HCT116 (cell line): ENCODE data around the gene HSPG2. TPM values are rescaled to one million over a fixed set of nuclear protein-coding genes. Genes with fewer than 3 reads are reported as not detected.

Experiments
- ATAC-seq: fragments of 200-7000 bp; cut with Tn5 transposase; 2 replicates; pipeline ENCODE4 v1.9.1; 2020; ENCODE audit warnings: mild to moderate bottlenecking, moderate library complexity
- BruUV-seq: library from RNA; stranded (reverse); fragments of 400-500 nt; replicated peaks from 2 replicates; lab custom pipeline; 2021; lab: Mats Ljungman, UMichigan
- CTCF ChIA-PET: fragments of 300-600 bp; sonication (Branson Sonifier 250); formaldehyde crosslinking; loops from one replicate; lab custom pipeline; 2021; ENCODE audit warnings: antibody characterized with exemption; lab: Charles Lee
- POLR2A ChIA-PET: fragments of 300-600, 350-600 bp; sonication (Branson Sonifier 250); formaldehyde crosslinking; loops from one replicate; lab custom pipeline; 2021; ENCODE audit warnings: antibody characterized with exemption; lab: Charles Lee
- RAD21 ChIA-PET, 2 experiments: fragments of 300-600 bp; sonication (Branson Sonifier 250); formaldehyde crosslinking; loops; one replicate each; lab custom pipeline; 2023; ENCODE audit warnings: low total read pairs in 2 of 2; ENCODE audit not compliant: uncharacterized antibody in 2 of 2, unreplicated experiment in 2 of 2, low non-redundant PET in 1 of 2; lab: Charles Lee
- DNase-seq: peaks from one replicate; pipeline ENCODE4 v3.0.0-alpha.2; 2010; ENCODE audit warnings: low read depth, low spot score
- H2AFZ ChIP-seq: fragments of 200-600 bp; shearing (Covaris generic), sonication (generic); 2 replicates; pipeline ENCODE4 v1.6.1; 2017; ENCODE audit warnings: low read depth, mixed run types, mixed read lengths, antibody characterized with exemption, low read length; ENCODE audit not compliant: poor library complexity, severe bottlenecking
- H3K27ac ChIP-seq: 2 replicates; pipeline ENCODE4 v1.5.1; 2012; ENCODE audit warnings: low read depth, low read length
- H3K27me3 ChIP-seq: fragments of 200-600 bp; sonication (generic); 2 replicates; pipeline ENCODE4 v1.6.1; 2016; ENCODE audit warnings: mixed run types, low read length, mixed read lengths; ENCODE audit not compliant: insufficient read depth
- H3K36me3 ChIP-seq, 2 experiments: fragments of 200-500 bp in 1 of 2; fragments of 200-600 bp in 1 of 2; sonication (Bioruptor generic) in 1 of 2; sonication (generic) in 1 of 2; 2 replicates each; pipeline versions ENCODE4 v1.5.1 to v1.6.1; 2014 to 2016; ENCODE audit warnings: low read length in 2 of 2, inconsistent platforms in 1 of 2, mixed read lengths in 1 of 2, mixed run types in 1 of 2; ENCODE audit not compliant: insufficient read depth in 2 of 2, control insufficient read depth in 1 of 2
- H3K4me1 ChIP-seq, 2 experiments: fragments of 200-600 bp in 1 of 2; sonication (generic) in 1 of 2; 2 replicates each; pipeline versions ENCODE4 v1.5.1 to v1.6.1; 2012 to 2017; ENCODE audit warnings: low read length in 2 of 2, inconsistent platforms in 1 of 2, mild to moderate bottlenecking in 1 of 2, mixed read lengths in 1 of 2, mixed run types in 1 of 2, moderate library complexity in 1 of 2; ENCODE audit not compliant: insufficient read depth in 2 of 2, control insufficient read depth in 1 of 2
- H3K4me2 ChIP-seq: fragments of 200-600 bp; sonication (generic); 2 replicates; pipeline ENCODE4 v1.6.1; 2017; ENCODE audit warnings: mixed run types, low read length, mixed read lengths
- H3K4me3 ChIP-seq, 2 experiments: fragments of 200-600 bp in 1 of 2; sonication (generic) in 1 of 2; replicated peaks in 1 of 2; 2 replicates each; pipeline ENCODE4 v1.5.1; 2011 to 2016; ENCODE audit warnings: low read length in 2 of 2, control low read depth in 1 of 2, low read depth in 1 of 2, mild to moderate bottlenecking in 1 of 2, mixed read lengths in 1 of 2, mixed run types in 1 of 2
- H3K79me2 ChIP-seq: fragments of 200-600 bp; sonication (generic); 2 replicates; pipeline ENCODE4 v1.6.1; 2017; ENCODE audit warnings: mild to moderate bottlenecking, mixed run types, low read length, moderate library complexity, mixed read lengths; ENCODE audit not compliant: insufficient read depth
- H3K9ac ChIP-seq: fragments of 200-600 bp; sonication (generic); 2 replicates; pipeline ENCODE4 v1.6.1; 2016; ENCODE audit warnings: low read length, mixed read lengths
- H3K9me2 ChIP-seq: fragments of 200-600 bp; sonication (generic), shearing (Covaris generic); 2 replicates; pipeline ENCODE4 v1.6.1; 2017; ENCODE audit warnings: mixed run types, mild to moderate bottlenecking, moderate library complexity; ENCODE audit not compliant: insufficient read depth
- H3K9me3 ChIP-seq, 2 experiments: fragments of 200-500 bp in 1 of 2; fragments of 200-600 bp in 1 of 2; sonication (Bioruptor generic) in 1 of 2; sonication (generic) in 1 of 2; 2 replicates each; pipeline ENCODE4 v1.6.1; 2014 to 2017; ENCODE audit warnings: low read length in 2 of 2, mixed read lengths in 2 of 2, inconsistent platforms in 1 of 2, low read depth in 1 of 2, mild to moderate bottlenecking in 1 of 2, mixed run types in 1 of 2, moderate library complexity in 1 of 2; ENCODE audit not compliant: control insufficient read depth in 1 of 2, insufficient read depth in 1 of 2
- H4K20me1 ChIP-seq: fragments of 200-600 bp; sonication (generic), shearing (Covaris generic); 2 replicates; pipeline ENCODE4 v1.6.1; 2017; ENCODE audit warnings: mixed run types, mild to moderate bottlenecking, moderate library complexity; ENCODE audit not compliant: insufficient read depth
- ATF3 ChIP-seq: IDR thresholded peaks from 2 replicates; pipeline ENCODE4 v1.6.1; 2012
- CBX3 ChIP-seq: IDR thresholded peaks from 2 replicates; pipeline ENCODE4 v1.6.1; 2012; ENCODE audit warnings: low read depth
- CTCF ChIP-seq, 3 experiments: fragments of 200-600 bp in 1 of 3; sonication (generic) in 1 of 3; IDR thresholded peaks in 2 of 3; conservative IDR thresholded peaks in 1 of 3; 2 replicates each; pipeline ENCODE4 v1.5.1; 2012 to 2017; ENCODE audit warnings: low read depth in 2 of 3, low read length in 2 of 3, antibody characterized with exemption in 1 of 3, borderline replicate concordance in 1 of 3, control low read depth in 1 of 3, mild to moderate bottlenecking in 1 of 3, mixed read lengths in 1 of 3, mixed run types in 1 of 3, moderate library complexity in 1 of 3; ENCODE audit not compliant: insufficient read depth in 1 of 3
- EGR1 ChIP-seq: IDR thresholded peaks from 2 replicates; pipeline ENCODE4 v1.6.1; 2012; ENCODE audit warnings: low read depth
- EZH2 ChIP-seq: fragments of 200-600 bp; sonication (generic); IDR thresholded peaks from 2 replicates; pipeline ENCODE4 v1.6.1; 2017; ENCODE audit warnings: antibody characterized with exemption, mixed run types
- EZH2phosphoT487 ChIP-seq: fragments of 200-600 bp; IDR thresholded peaks from 2 replicates; pipeline ENCODE4 v1.6.1; 2018; ENCODE audit warnings: antibody characterized with exemption, borderline replicate concordance
- FOSL1 ChIP-seq: IDR thresholded peaks from 2 replicates; pipeline ENCODE4 v1.6.1; 2012; ENCODE audit warnings: low read depth
- JUND ChIP-seq: IDR thresholded peaks from 2 replicates; pipeline ENCODE4 v1.6.1; 2012
- MAX ChIP-seq: IDR thresholded peaks from 2 replicates; pipeline ENCODE4 v1.6.1; 2012
- POLR2A ChIP-seq: IDR thresholded peaks from 2 replicates; pipeline ENCODE4 v1.7.0; 2011; ENCODE audit warnings: borderline replicate concordance; ENCODE audit not compliant: insufficient read depth, insufficient read length; ENCODE audit errors: extremely low read depth
- RAD21 ChIP-seq: IDR thresholded peaks from 2 replicates; pipeline ENCODE4 v1.6.1; 2012; ENCODE audit warnings: low read depth, mild to moderate bottlenecking
- SIN3A ChIP-seq: IDR thresholded peaks from 2 replicates; pipeline ENCODE4 v1.6.1; 2012; ENCODE audit warnings: low read depth
- SP1 ChIP-seq: IDR thresholded peaks from 2 replicates; pipeline ENCODE4 v1.6.1; 2012; ENCODE audit warnings: low read depth
- SRF ChIP-seq: IDR thresholded peaks from 2 replicates; pipeline ENCODE4 v1.6.1; 2012; ENCODE audit warnings: low read depth
- TCF7L2 ChIP-seq: IDR thresholded peaks from 2 replicates; pipeline ENCODE4 v1.7.0; 2011; ENCODE audit warnings: borderline replicate concordance, inconsistent platforms; ENCODE audit not compliant: insufficient read depth, insufficient read length; ENCODE audit errors: extremely low read depth
- YY1 ChIP-seq: IDR thresholded peaks from 2 replicates; pipeline ENCODE4 v1.6.1; 2011; ENCODE audit warnings: low read length, low read depth, moderate library complexity, mild to moderate bottlenecking; ENCODE audit not compliant: insufficient replicate concordance; ENCODE audit errors: extremely low read depth
- ZFX ChIP-seq: fragments of 450-650 bp; IDR thresholded peaks from 2 replicates; pipeline ENCODE4 v1.6.1; 2017
- ZNF274 ChIP-seq: fragments of 200-500 bp; sonication (Bioruptor generic); IDR thresholded peaks from 2 replicates; pipeline ENCODE4 v1.6.1; 2014; ENCODE audit warnings: mild to moderate bottlenecking, low read depth, low read length, inconsistent platforms
- intact Hi-C: fragments of 100-400 bp; cut with micrococcal nuclease; formaldehyde crosslinking; loops from 2 replicates; pipeline ENCODE4 v1.10.0; 2022
- total RNA-seq: library from RNA; stranded (reverse); gene quantifications from one replicate; pipeline ENCODE4 v1.2.1, GENCODE V29; 2021; ENCODE audit not compliant: unreplicated experiment

HSPG2 gene
- total RNA-seq, 1 experiment from 2014 or later, result 55.7 TPM

- ChIA-PET CTCF (no interaction called here), RAD21 (no interaction called here), POLR2A (no interaction called here)
- Histone ChIP-seq H3K27me3 (no peaks in the 10 kb centered on the region), H3K9me3 (peaks cover 0 to 5% of the 10 kb centered on the region in 2 experiments; a peak in 1 of 4 replicates), H3K9ac (no peak overlapping the region), H3K27ac (no peak overlapping the region), H3K36me3 (peaks cover 2 to 8% of the 10 kb centered on the region in 2 experiments; a peak in 3 of 4 replicates), H4K20me1 (no peaks in the 10 kb centered on the region), H3K4me1 (no peaks in the 10 kb centered on the region), H3K9me2 (no peaks in the 10 kb centered on the region)
- DNase-seq (no peak), ATAC-seq (no peak)
- BruUV-seq, result no TSS peak
- TF ChIP-seq EZH2phosphoT487, result no peak
- TF ChIP-seq FOSL1, result no peak
- no peak for TF ChIP-seq SP1
- TF ChIP-seq TCF7L2, result no peak
- TF ChIP-seq ATF3, result no peak
- no peak for TF ChIP-seq MAX
- TF ChIP-seq SIN3A, result no peak
- no peak for TF ChIP-seq RAD21
- TF ChIP-seq, all 23 proteins: peak for 0
- Histone ChIP-seq H2AFZ (no peak overlapping the region), H3K4me2 (no peak overlapping the region), H3K4me3 (no peak overlapping the region), H3K79me2 (no peaks in the 10 kb centered on the region)
- intact Hi-C loops, result no loop called here
Measured at GRCh38 chr1:21836729-21837128, 100.4 kb downstream of the HSPG2 start.

- ATAC-seq (no peak), DNase-seq (no peak)
- Histone ChIP-seq H3K36me3 (peaks cover 0 to 8% of the 10 kb centered on the region in 2 experiments; a peak in 3 of 4 replicates), H3K4me2 (no peak overlapping the region), H3K79me2 (no peaks in the 10 kb centered on the region), H2AFZ (no peak overlapping the region), H3K9ac (no peak overlapping the region), H3K27me3 (no peaks in the 10 kb centered on the region), H3K27ac (no peak overlapping the region), H3K4me1 (no peaks in the 10 kb centered on the region), H3K9me3 (peaks cover 0 to 5% of the 10 kb centered on the region in 2 experiments; a peak in 1 of 4 replicates), H4K20me1 (no peaks in the 10 kb centered on the region), H3K4me3 (no peak overlapping the region), H3K9me2 (no peaks in the 10 kb centered on the region)
- POLR2A ChIA-PET, result no interaction called here
- no TSS peak for BruUV-seq
- intact Hi-C loops, result no loop called here
- CTCF ChIA-PET, result no interaction called here
- RAD21 ChIA-PET, result no interaction called here
- no peak for TF ChIP-seq JUND
- TF ChIP-seq MAX, result no peak
- no peak for TF ChIP-seq POLR2A
- TF ChIP-seq EZH2, result no peak
- no peak for TF ChIP-seq CBX3
- no peak for TF ChIP-seq FOSL1
- TF ChIP-seq CTCF (IDR thresholded peaks at IDR 0.05 in 2 of 3, conservative IDR thresholded peaks at IDR 0.05 in 1 of 3; ENCODE audit: borderline replicate concordance in 1 of 3, insufficient read depth in 1 of 3, low read depth in 2 of 3, low read length in 2 of 3), result no peak
- TF ChIP-seq TCF7L2, result no peak
- no peak for TF ChIP-seq ZFX
- TF ChIP-seq EGR1, result no peak
- TF ChIP-seq RAD21, result no peak
- TF ChIP-seq EZH2phosphoT487, result no peak
- TF ChIP-seq SP1, result no peak
- no peak for TF ChIP-seq SRF
- TF ChIP-seq ZNF274, result no peak
- TF ChIP-seq YY1, result no peak
Measured at GRCh38 chr1:21836010-21836409, 101.1 kb downstream of the HSPG2 start.
